Common myeloid progenitor, CD34-positive (primary cell): ENCODE results near the gene DUSP21.
"Not testable (repeated sequence)": the region's sequence is repeated elsewhere in the genome, so short reads cannot be mapped to it uniquely, and the experiment has no call there.

ENCODE experiments used
- CTCF ChIA-PET: fragments of 350-600 bp; sonication (Branson Sonifier 250); formaldehyde crosslinking; loops from one replicate; lab custom pipeline; 2021; ENCODE audit warnings: antibody characterized with exemption; lab: Charles Lee
- POLR2A ChIA-PET: fragments of 350-600 bp; sonication (Branson Sonifier 250); formaldehyde crosslinking; loops from one replicate; lab custom pipeline; 2021; ENCODE audit warnings: antibody characterized with exemption; lab: Charles Lee
- DNase-seq, 3 donors: peaks; one replicate each; pipeline versions ENCODE4 v3.0.0 to v3.0.0-alpha.2; 2013
- H3K27ac ChIP-seq, 2 experiments: 1 replicate in 1 of 2; 2 replicates in 1 of 2; pipeline ENCODE4 v1.7.0; 2013; ENCODE audit warnings: inconsistent platforms in 2 of 2, low read length in 2 of 2, mild to moderate bottlenecking in 2 of 2, low read depth in 1 of 2, moderate library complexity in 1 of 2; ENCODE audit not compliant: severe bottlenecking in 2 of 2, insufficient read depth in 1 of 2, poor library complexity in 1 of 2
- H3K27me3 ChIP-seq, 5 experiments: replicated peaks in 2 of 5; 1 replicate in 3 of 5; 2 replicates in 2 of 5; pipeline versions ENCODE4 v1.6.1 to v1.7.0; 2013; ENCODE audit warnings: low read length in 4 of 5, mild to moderate bottlenecking in 2 of 5, moderate library complexity in 2 of 5, inconsistent platforms in 1 of 5; ENCODE audit not compliant: insufficient read depth in 5 of 5, control insufficient read depth in 4 of 5
- H3K36me3 ChIP-seq, 4 experiments: 1 replicate in 2 of 4; 2 replicates in 2 of 4; pipeline versions ENCODE4 v1.6.1 to v1.7.0; 2013; ENCODE audit warnings: low read length in 3 of 4, control low read depth in 1 of 4, mild to moderate bottlenecking in 1 of 4; ENCODE audit not compliant: control insufficient read depth in 4 of 4, insufficient read depth in 4 of 4
- H3K4me1 ChIP-seq, 4 experiments: 1 replicate in 3 of 4; 2 replicates in 1 of 4; pipeline versions ENCODE4 v1.6.1 to v1.7.1; 2013; ENCODE audit warnings: low read length in 3 of 4, mild to moderate bottlenecking in 3 of 4, control low read depth in 1 of 4, inconsistent platforms in 1 of 4, moderate library complexity in 1 of 4; ENCODE audit not compliant: control insufficient read depth in 4 of 4, insufficient read depth in 4 of 4; ENCODE audit errors: control extremely low read depth in 1 of 4
- H3K4me3 ChIP-seq, 7 experiments: 1 replicate in 4 of 7; 2 replicates in 3 of 7; pipeline versions ENCODE4 v1.5.1 to v1.7.0; 2013; ENCODE audit warnings: mild to moderate bottlenecking in 7 of 7, low read length in 6 of 7, moderate library complexity in 6 of 7, inconsistent platforms in 2 of 7, low read depth in 2 of 7, control low read depth in 1 of 7; ENCODE audit not compliant: insufficient read depth in 4 of 7, control insufficient read depth in 1 of 7; ENCODE audit errors: extremely low read depth in 1 of 7
- H3K9me3 ChIP-seq, 5 experiments: 1 replicate in 4 of 5; 2 replicates in 1 of 5; pipeline versions ENCODE4 v1.6.1 to v1.7.1; 2013; ENCODE audit warnings: low read length in 4 of 5, mild to moderate bottlenecking in 2 of 5, inconsistent platforms in 1 of 5, low read depth in 1 of 5, moderate library complexity in 1 of 5; ENCODE audit not compliant: control insufficient read depth in 4 of 5, insufficient read depth in 2 of 5; ENCODE audit errors: control extremely low read depth in 1 of 5
- WGBS: methylation state at CpG from one replicate; pipeline ENCODE4 v1.1.5; 2013; ENCODE audit not compliant: insufficient coverage; 5-methylcytosine and 5-hydroxymethylcytosine counted together

DUSP21 gene

GRCh38 chrX:44823193-44823592 is 20.6 kb upstream of the DUSP21 start:
- WGBS, result 69% methylated on average over 2 of the region's 2 CpGs
- POLR2A ChIA-PET, result not testable (repeated sequence)

GRCh38 chrX:44828008-44828605 is 15.7 kb upstream of the DUSP21 start:
- WGBS, result 93% methylated on average over 3 of the region's 4 CpGs
- Histone ChIP-seq H3K4me1 (no peaks in the 10 kb centered on the region), H3K27me3 (peaks cover 0 to 4% (median 0%) of the 10 kb centered on the region in 5 experiments), H3K9me3 (no peaks in the 10 kb centered on the region), H3K4me3 (no peak overlapping the region), H3K36me3 (no peaks in the 10 kb centered on the region), H3K27ac (no peak overlapping the region)
- CTCF ChIA-PET, result no interaction called here
- POLR2A ChIA-PET, result no interaction called here
- peak in 1 of 3 donors; percentile 3 for DNase-seq

More at GRCh38 chrX:44823193-44823592, 20.6 kb upstream of the DUSP21 start:
- H3K4me1 ChIP-seq, H3K9me3 ChIP-seq, H3K27me3 ChIP-seq, H3K4me3 ChIP-seq, CTCF ChIA-PET, H3K27ac ChIP-seq, DNase-seq, H3K36me3 ChIP-seq: not testable (repeated sequence)

- no peaks in the 10 kb centered on the region for H3K4me1 ChIP-seq
- WGBS, result no CpG with 5 or more reads among the region's 2 CpGs
- H3K36me3 ChIP-seq, result no peaks in the 10 kb centered on the region
- no peak overlapping the region for H3K27ac ChIP-seq
- no peaks in the 10 kb centered on the region for H3K9me3 ChIP-seq
- ChIA-PET POLR2A (no interaction called here), CTCF (no interaction called here)
- DNase-seq, result no peak
- H3K27me3 ChIP-seq, result no peaks in the 10 kb centered on the region
- no peak overlapping the region for H3K4me3 ChIP-seq
Observed at GRCh38 chrX:44829832-44830231, 14.0 kb upstream of the DUSP21 start.

- no peak overlapping the region for H3K27ac ChIP-seq
- no peaks in the 10 kb centered on the region for H3K4me1 ChIP-seq
- H3K4me3 ChIP-seq, result no peak overlapping the region
- no peaks in the 10 kb centered on the region for H3K36me3 ChIP-seq
- H3K9me3 ChIP-seq, result no peaks in the 10 kb centered on the region
- WGBS, result 94% methylated on average over 7 of the region's 10 CpGs
- no peak for DNase-seq
- ChIA-PET POLR2A (no interaction called here), CTCF (no interaction called here)
- no peaks in the 10 kb centered on the region for H3K27me3 ChIP-seq
Observed at GRCh38 chrX:44842550-44843317, 1.1 kb upstream of the DUSP21 start.

GRCh38 chrX:44843318-44843702 is 511 bp upstream of the DUSP21 start:
- WGBS, result no CpG with 5 or more reads among the region's 2 CpGs
- CTCF ChIA-PET, result no interaction called here

GRCh38 chrX:44844204-44844603 is 383 bp downstream of the DUSP21 start:
- Histone ChIP-seq H3K9me3 (no peaks in the 10 kb centered on the region), H3K27ac (no peak overlapping the region), H3K27me3 (no peaks in the 10 kb centered on the region), H3K4me3 (no peak overlapping the region), H3K36me3 (no peaks in the 10 kb centered on the region), H3K4me1 (no peaks in the 10 kb centered on the region)
- ChIA-PET POLR2A (no interaction called here), CTCF (no interaction called here)
- WGBS, result 95% methylated on average over 26 of the region's 26 CpGs
- no peak for DNase-seq

More at GRCh38 chrX:44843318-44843702, 511 bp upstream of the DUSP21 start:
- POLR2A ChIA-PET, result no interaction called here
- DNase-seq, result peak in 2 of 3 donors; percentile 5 to 25
- Histone ChIP-seq H3K27me3 (no peaks in the 10 kb centered on the region), H3K36me3 (no peaks in the 10 kb centered on the region), H3K9me3 (no peaks in the 10 kb centered on the region), H3K27ac (no peak overlapping the region), H3K4me1 (no peaks in the 10 kb centered on the region), H3K4me3 (no peak overlapping the region)

GRCh38 chrX:44850891-44851290 is 7.1 kb downstream of the DUSP21 start:
- POLR2A ChIA-PET, H3K9me3 ChIP-seq, DNase-seq, CTCF ChIA-PET, H3K4me3 ChIP-seq, H3K36me3 ChIP-seq, H3K4me1 ChIP-seq, H3K27me3 ChIP-seq, H3K27ac ChIP-seq: not testable (repeated sequence)
- 93% methylated on average over 4 of the region's 6 CpGs for WGBS
